MG63 (cell line): ENCODE measurements around the gene SRMS. TPM values are rescaled to one million over a fixed set of nuclear protein-coding genes. Genes with fewer than 3 reads are reported as not detected.

ENCODE experiments used
- DNase-seq: peaks from one replicate; pipeline ENCODE4 v3.0.0-alpha.2; 2020
- H3K27me3 ChIP-seq: fragments of 250-450 bp; sonication (Bioruptor Pico); 2 replicates; pipeline ENCODE4 v1.5.1; 2020; ENCODE audit warnings: mild to moderate bottlenecking, moderate library complexity
- H3K36me3 ChIP-seq: fragments of 250-450 bp; sonication (Bioruptor Pico); 2 replicates; pipeline ENCODE4 v1.5.1; 2020; ENCODE audit warnings: mild to moderate bottlenecking, moderate library complexity
- H3K4me3 ChIP-seq: fragments of 250-450 bp; sonication (Bioruptor Pico); 2 replicates; pipeline ENCODE4 v1.5.1; 2020; ENCODE audit warnings: mild to moderate bottlenecking, moderate library complexity
- H3K9me3 ChIP-seq: fragments of 250-450 bp; sonication (Bioruptor Pico); 2 replicates; pipeline ENCODE4 v1.5.1; 2020; ENCODE audit warnings: mild to moderate bottlenecking, moderate library complexity
- total RNA-seq: library from RNA; depleted of rRNA; stranded (reverse); fragments of >200 nt; shearing (Covaris generic); gene quantifications from 2 replicates; pipeline ENCODE4 v1.2.3, GENCODE V29; 2014; ENCODE audit warnings: low replicate concordance; rRNA removed

SRMS gene
- total RNA-seq, 1 experiment from 2014 or later: not detected

DNA sequence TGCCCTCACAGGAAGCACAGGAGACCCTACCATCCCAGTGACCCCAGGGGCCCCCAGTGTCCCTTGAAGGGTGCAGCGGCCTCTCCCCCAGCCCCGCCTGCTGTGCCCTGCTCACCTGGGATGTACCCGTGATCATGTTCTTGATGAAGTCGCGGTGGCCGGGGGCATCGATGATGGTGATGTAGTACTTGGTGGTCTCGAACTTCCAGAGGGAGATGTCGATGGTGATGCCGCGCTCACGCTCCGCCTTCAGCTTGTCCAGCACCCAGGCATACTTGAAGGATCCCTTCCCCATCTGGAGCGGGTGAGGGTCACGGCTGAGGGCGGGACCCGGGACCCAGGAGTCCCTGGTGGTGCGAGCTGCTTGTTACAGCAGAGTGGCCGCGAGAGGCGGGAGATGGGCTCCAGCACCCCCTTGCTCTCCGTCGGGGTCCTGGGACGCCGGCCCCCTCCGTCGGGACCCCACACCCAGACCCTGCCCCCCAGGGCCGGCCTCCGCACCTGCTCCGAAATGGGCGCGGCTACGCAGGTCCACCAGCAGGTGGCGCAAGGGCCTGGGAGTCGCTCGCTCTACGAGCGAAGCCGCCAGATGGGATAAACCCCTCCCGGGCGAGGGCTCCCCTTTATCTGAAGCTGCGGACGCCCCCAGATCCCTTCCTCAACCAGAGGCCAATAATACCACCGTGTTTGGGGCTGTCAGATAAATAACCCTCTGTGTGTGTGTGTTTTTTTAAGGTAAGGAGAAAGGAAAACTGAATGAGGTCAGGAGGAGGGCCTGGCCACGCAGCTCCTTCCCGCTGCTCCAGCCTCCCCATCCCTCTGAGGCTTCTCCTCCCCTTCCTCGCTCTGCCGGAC lies 51.6 kb downstream of the SRMS start:
- peak; percentile 45 for DNase-seq
- Histone ChIP-seq H3K36me3 (no peaks in the 10 kb centered on the region; the same call in none of the 2 replicates), H3K27me3 (no peaks in the 10 kb centered on the region), H3K9me3 (no peaks in the 10 kb centered on the region), H3K4me3 (no peak overlapping the region)

DNA sequence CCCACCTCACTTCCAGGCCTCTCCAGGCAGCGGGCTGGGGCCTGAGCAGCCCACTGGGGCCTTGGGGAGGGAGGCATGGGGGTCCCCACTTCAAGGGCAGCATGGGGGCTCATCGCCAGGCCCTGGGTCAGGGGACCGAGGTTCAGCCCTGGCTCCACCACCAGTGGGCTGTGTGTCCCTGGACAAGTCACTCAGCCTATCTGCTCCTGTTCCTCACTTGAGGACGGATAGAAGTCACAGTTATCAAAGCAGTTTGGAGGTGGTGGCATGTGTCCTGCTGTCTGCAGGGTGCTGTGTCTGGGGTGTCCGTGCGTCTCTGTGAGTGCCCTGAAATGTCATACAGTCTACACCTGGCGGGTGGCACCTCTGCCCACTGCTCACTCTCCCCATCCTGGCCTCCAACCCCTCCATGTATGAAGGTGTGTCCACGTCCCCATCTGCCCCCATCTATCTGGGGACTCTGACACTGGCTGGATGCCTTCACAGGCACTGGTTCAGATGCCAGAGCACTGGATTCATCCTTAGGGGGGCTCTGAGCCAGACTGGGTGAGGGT lies 52.3 kb downstream of the SRMS start:
- no peak for DNase-seq
- Histone ChIP-seq H3K4me3 (no peak overlapping the region), H3K36me3 (no peaks in the 10 kb centered on the region; the same call in none of the 2 replicates), H3K27me3 (no peaks in the 10 kb centered on the region), H3K9me3 (no peaks in the 10 kb centered on the region)

DNA sequence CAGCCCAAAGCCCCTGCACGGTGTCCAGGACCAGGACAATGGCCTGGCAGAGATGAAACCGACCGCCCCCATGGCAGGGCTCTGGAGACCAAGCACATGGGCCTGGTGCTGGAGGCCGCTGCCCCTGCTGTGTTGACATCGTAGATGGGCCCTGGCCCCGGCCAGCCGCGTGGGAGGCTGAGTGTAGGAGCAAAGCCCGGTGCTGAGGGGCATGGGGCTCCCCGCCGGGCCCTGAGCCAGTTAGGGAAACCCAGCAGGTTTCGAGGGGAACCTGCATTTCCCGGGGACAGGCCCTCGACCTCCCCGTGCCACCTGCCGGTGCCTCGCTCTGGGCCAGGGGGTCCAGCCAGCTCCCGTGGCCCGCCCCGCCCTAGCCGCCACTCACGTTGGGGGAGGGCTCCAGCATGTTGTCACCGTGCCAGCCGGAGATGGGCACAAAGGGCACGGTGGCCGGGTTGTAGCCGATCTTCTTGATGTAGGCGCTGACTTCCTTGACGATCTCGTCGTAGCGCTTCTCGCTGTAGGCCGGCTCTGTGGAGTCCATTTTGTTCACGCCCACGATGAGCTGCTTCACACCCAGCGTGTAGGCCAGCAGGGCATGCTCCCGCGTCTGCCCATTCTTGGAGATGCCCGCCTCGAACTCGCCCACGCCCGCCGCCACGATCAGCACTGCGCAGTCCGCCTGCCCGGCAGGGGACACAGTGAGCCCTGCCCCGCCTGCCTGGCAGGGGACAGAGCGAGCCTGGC lies 53.0 kb downstream of the SRMS start:
- Histone ChIP-seq H3K4me3 (no peak overlapping the region), H3K9me3 (no peaks in the 10 kb centered on the region), H3K36me3 (no peaks in the 10 kb centered on the region; the same call in none of the 2 replicates), H3K27me3 (no peaks in the 10 kb centered on the region)
- no peak for DNase-seq

DNA sequence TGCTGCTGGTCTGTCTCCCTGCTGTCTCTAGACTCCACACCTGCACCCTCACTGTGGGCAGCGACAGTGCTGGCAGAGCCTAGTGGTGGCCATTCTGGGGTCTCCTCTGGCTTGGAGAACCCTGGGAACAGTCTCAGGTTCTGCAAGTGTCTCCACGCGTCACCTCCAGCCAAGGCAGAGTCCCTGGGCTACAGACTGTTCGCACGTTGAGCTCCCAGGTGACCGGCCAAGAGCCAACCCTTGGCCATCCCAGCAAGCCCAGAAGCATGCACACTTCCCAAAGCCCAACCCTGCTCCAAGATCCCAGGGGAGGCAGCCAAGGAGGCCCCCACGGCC lies 53.5 kb downstream of the SRMS start:
- Histone ChIP-seq H3K9me3 (no peaks in the 10 kb centered on the region), H3K27me3 (no peaks in the 10 kb centered on the region), H3K4me3 (no peak overlapping the region), H3K36me3 (no peaks in the 10 kb centered on the region; the same call in none of the 2 replicates)
- DNase-seq: no peak

DNA sequence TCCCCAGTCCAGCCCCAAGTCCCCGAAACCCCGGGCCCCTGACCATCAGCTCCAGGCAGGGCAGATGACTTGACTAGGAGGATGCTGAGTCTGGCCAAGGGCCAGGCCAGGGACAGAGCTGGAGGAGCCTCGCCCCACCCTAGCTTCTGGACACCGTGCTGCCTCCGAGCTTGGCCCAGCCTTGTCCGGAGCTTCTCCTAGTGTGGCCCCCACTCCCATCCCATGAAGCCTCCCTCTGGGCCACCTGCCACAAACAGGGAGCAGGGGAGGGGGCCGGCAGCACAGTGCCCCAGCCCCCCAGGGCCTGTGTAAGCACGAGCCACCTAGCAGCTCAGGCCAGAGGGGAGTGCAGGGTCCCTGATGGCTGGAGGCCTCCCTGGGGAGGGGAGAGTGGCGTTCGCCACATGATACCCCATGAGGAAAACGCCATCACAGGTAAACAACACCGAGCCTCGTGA lies 54.0 kb downstream of the SRMS start:
- no peak for DNase-seq
- Histone ChIP-seq H3K4me3 (no peak overlapping the region), H3K27me3 (no peaks in the 10 kb centered on the region), H3K36me3 (no peaks in the 10 kb centered on the region; the same call in none of the 2 replicates), H3K9me3 (no peaks in the 10 kb centered on the region)

DNA sequence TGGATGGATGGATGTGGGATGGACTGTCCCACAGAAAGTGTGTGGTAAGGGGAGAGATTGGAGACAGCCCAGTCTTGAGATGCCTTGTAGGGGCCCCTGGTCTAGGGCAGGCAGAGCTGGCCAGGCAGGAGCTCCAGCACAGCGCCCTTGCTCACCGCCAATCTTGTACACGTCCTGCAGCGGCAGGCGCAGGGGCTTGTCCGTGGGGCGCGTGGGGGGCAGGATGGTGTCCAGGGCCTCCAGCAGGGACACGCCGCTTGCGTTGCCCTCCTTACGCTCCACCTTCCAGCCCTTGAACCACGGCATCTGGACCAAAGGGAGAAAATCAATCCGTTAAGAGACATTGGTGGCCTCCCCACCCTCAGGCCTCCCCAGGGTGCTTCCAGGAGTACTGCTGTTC lies 54.6 kb downstream of the SRMS start:
- no peaks in the 10 kb centered on the region; the same call in none of the 2 replicates for H3K36me3 ChIP-seq
- no peak for DNase-seq
- H3K27me3 ChIP-seq: no peaks in the 10 kb centered on the region
- H3K4me3 ChIP-seq: no peak overlapping the region
- H3K9me3 ChIP-seq: no peaks in the 10 kb centered on the region

DNA sequence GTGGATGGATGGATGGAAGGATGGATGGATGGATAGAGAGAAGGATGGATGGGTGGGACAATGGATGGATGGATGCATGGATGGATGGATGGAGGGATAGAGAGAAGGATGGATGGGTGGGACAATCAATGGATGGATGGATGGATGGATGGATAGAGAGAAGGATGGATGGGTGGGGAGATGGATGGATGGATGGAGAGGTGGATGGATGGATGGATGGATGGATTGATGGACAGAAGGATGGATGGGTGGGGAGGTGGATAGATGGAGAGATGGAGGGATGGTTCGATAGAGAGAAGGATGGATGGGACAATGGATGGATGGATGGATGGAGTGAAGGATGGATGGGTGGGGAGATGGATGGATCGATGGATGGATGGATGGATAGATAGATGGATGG lies 55.0 kb downstream of the SRMS start:
- Histone ChIP-seq H3K36me3 (no peaks in the 10 kb centered on the region; the same call in none of the 2 replicates), H3K4me3 (no peak overlapping the region)

DNA sequence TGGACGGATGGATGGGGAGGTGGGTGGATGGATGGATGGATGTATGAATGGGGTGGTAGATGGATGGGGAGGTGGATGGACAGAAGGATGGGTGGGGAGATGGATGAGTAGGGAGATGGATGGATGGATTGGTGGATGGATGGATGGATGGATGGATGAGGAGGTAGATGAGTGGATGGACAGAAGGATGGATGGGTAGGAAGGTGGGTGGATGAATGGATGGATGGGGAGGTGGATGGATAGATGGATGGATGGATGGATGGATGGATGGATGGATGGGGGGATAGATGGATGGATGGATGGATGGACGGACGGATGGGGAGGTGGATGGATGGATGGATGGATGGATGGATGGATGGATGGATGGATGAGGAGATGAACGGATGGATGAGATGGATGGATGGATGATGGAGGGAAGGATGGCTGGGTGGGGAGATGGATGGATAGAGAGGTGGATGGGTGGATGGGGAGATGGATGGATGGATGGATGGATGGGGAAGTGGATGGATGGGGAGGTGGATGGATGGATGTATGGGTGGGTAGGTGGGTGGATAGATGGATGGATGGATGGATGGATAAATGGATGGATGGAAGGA lies 55.8 kb downstream of the SRMS start:
- no peaks in the 10 kb centered on the region for H3K27me3 ChIP-seq
- no peaks in the 10 kb centered on the region; the same call in 1 of the 2 replicates for H3K36me3 ChIP-seq
- H3K4me3 ChIP-seq: no peak overlapping the region
- DNase-seq: no peak
- H3K9me3 ChIP-seq: no peaks in the 10 kb centered on the region

More for the DNA sequence above, 55.0 kb downstream of the SRMS start:
- no peak for DNase-seq
- Histone ChIP-seq H3K27me3 (no peaks in the 10 kb centered on the region), H3K9me3 (no peaks in the 10 kb centered on the region)

DNA sequence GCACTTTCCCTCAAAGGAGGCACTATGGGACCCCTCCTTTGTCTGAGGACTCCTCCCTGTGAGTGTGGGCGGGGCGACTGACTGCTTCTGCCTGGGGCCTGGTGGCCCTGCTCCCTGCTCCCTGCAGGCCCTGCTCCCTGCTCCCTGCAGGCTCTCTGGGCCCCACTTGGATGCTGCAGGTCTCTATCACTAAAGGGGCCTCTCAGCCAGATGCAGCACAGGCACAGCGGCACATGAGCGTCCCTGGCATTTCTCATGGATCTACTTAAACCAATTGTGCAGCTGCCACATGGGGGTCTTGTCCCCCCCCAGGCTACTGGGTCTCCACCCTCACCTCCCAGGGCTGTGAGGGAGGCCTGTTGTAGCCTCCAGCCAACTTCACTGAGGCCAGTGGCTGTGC lies 56.5 kb downstream of the SRMS start:
- DNase-seq: no peak
- Histone ChIP-seq H3K27me3 (no peaks in the 10 kb centered on the region), H3K36me3 (no peaks in the 10 kb centered on the region; the same call in 1 of the 2 replicates), H3K9me3 (no peaks in the 10 kb centered on the region), H3K4me3 (no peak overlapping the region)

Other genes starting within 250 kb of the SRMS start
- not detected in 2 replicates for gene CHRNA4, start 186.4 kb downstream of the SRMS start, total RNA-seq
- 0.92 TPM in 1 of 2 replicates, not detected in the other for gene KCNQ2, start 75.1 kb downstream of the SRMS start, total RNA-seq
- 62.5 and 113 TPM in 2 replicates for gene EEF1A2, start 48.7 kb downstream of the SRMS start, total RNA-seq
- 21.4 and 40.1 TPM in 2 replicates for gene PPDPF, start 27.0 kb downstream of the SRMS start, total RNA-seq
- gene PTK6, start 10.4 kb downstream of the SRMS start, total RNA-seq: 0.23 and 8.0 TPM in 2 replicates
- gene FNDC11, start 6.4 kb upstream of the SRMS start, total RNA-seq: not detected in 2 replicates
- gene HELZ2, start 26.5 kb upstream of the SRMS start, total RNA-seq: 26.4 and 34.4 TPM in 2 replicates
- 27.7 and 33.2 TPM in 2 replicates for gene GMEB2, start 79.4 kb upstream of the SRMS start, total RNA-seq
- 71.2 and 98.0 TPM in 2 replicates for gene STMN3, start 105.7 kb upstream of the SRMS start, total RNA-seq
- gene RTEL1, start 110.6 kb upstream of the SRMS start, total RNA-seq: 13.4 and 22.7 TPM in 2 replicates
- gene TNFRSF6B, start 148.9 kb upstream of the SRMS start, total RNA-seq: not detected in 2 replicates
- gene ARFRP1, start 160.2 kb upstream of the SRMS start, total RNA-seq: 39.5 and 66.1 TPM in 2 replicates
- gene ZGPAT, start 160.3 kb upstream of the SRMS start, total RNA-seq: 23.9 and 46.2 TPM in 2 replicates
- gene LIME1, start 188.9 kb upstream of the SRMS start, total RNA-seq: 2.8 and 5.7 TPM in 2 replicates
- gene SLC2A4RG, start 192.0 kb upstream of the SRMS start, total RNA-seq: 49.0 and 123 TPM in 2 replicates